MM.1S (cell line): ENCODE data around the gene NIPBL.
"Not testable (repeated sequence)": the region's sequence is repeated elsewhere in the genome, so short reads cannot be mapped to it uniquely, and the experiment has no call there.

Experiments used
- EZH2 ChIP-seq: fragments of 300-600 bp; sonication (generic); optimal IDR thresholded peaks from 2 replicates; pipeline ENCODE3; 2017; ENCODE audit warnings: low read depth, mild to moderate bottlenecking, antibody characterized with exemption, low read length, mixed read lengths
- TF ChIP-seq, protein P1 (sequence below): fragments of 300-600 bp; sonication (generic); IDR thresholded peaks from 2 replicates; pipeline ENCODE4 v1.5.1; 2016; ENCODE audit warnings: antibody characterized with exemption, low read length, mixed read lengths

DNA sequence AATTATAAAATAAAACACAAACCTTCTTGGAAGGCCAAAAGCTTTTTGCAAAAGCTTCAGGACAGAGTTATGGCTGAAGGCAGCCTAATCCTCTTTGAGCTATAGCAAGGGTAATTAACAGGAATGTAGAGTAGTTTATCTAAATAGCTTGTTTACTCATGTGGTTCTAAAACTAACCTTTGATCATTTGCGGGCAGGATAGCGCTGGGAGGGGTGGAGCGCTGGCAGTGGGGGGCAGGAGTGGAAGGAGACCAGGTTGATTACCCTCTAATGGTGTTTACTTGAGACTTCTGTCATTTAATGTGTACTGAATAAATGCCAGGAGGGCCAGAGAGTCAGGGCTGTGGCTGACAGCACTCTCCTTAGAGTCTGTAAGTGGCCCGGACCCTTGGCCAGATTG lies 217.2 kb downstream of the NIPBL start:
- TF ChIP-seq, protein P1, sequence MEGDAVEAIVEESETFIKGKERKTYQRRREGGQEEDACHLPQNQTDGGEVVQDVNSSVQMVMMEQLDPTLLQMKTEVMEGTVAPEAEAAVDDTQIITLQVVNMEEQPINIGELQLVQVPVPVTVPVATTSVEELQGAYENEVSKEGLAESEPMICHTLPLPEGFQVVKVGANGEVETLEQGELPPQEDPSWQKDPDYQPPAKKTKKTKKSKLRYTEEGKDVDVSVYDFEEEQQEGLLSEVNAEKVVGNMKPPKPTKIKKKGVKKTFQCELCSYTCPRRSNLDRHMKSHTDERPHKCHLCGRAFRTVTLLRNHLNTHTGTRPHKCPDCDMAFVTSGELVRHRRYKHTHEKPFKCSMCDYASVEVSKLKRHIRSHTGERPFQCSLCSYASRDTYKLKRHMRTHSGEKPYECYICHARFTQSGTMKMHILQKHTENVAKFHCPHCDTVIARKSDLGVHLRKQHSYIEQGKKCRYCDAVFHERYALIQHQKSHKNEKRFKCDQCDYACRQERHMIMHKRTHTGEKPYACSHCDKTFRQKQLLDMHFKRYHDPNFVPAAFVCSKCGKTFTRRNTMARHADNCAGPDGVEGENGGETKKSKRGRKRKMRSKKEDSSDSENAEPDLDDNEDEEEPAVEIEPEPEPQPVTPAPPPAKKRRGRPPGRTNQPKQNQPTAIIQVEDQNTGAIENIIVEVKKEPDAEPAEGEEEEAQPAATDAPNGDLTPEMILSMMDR = not testable (repeated sequence)
- not testable (repeated sequence) for TF ChIP-seq EZH2
